GM21360 (cell line): ENCODE results near the gene RIMBP2.

Experiments
- ATAC-seq: cut with Tn5 transposase; IDR thresholded peaks from one replicate; pipeline ENCODE4 v1.9.1; 2021; ENCODE audit warnings: mild to moderate bottlenecking, moderate library complexity; ENCODE audit not compliant: unreplicated experiment

RIMBP2 gene

GRCh38 chr12:130639476-130640424, 76.3 kb downstream of the RIMBP2 start:
- ATAC-seq = no peak

- no peak for ATAC-seq
These were observed 79.7 kb downstream of the RIMBP2 start for GRCh38 chr12:130636370-130636769.

- ATAC-seq = no peak
These were observed 81.2 kb downstream of the RIMBP2 start for GRCh38 chr12:130634866-130635265.

GRCh38 chr12:130633771-130634170, 82.3 kb downstream of the RIMBP2 start:
- ATAC-seq = no peak

- no peak for ATAC-seq
These were observed 83.5 kb downstream of the RIMBP2 start for GRCh38 chr12:130632642-130633041.

- ATAC-seq = no peak
These were observed 87.8 kb downstream of the RIMBP2 start for GRCh38 chr12:130628304-130628703.

- ATAC-seq = no peak
These were observed 88.9 kb downstream of the RIMBP2 start for GRCh38 chr12:130627175-130627574.

- no peak for ATAC-seq
These were observed 89.5 kb downstream of the RIMBP2 start for GRCh38 chr12:130626601-130627000.

GRCh38 chr12:130625201-130625600, 90.9 kb downstream of the RIMBP2 start:
- ATAC-seq = no peak

GRCh38 chr12:130622803-130623202, 93.3 kb downstream of the RIMBP2 start:
- no peak for ATAC-seq

GRCh38 chr12:130621696-130622298, 94.3 kb downstream of the RIMBP2 start:
- no peak for ATAC-seq

GRCh38 chr12:130620756-130621155, 95.3 kb downstream of the RIMBP2 start:
- no peak for ATAC-seq

- no peak for ATAC-seq
These were observed 95.8 kb downstream of the RIMBP2 start for GRCh38 chr12:130620281-130620680.

- no peak for ATAC-seq
These were observed 96.6 kb downstream of the RIMBP2 start for GRCh38 chr12:130619385-130620001.

- no peak for ATAC-seq
These were observed 98.9 kb downstream of the RIMBP2 start for GRCh38 chr12:130617219-130617618.

- no peak for ATAC-seq
These were observed 100.2 kb downstream of the RIMBP2 start for GRCh38 chr12:130615861-130616345.

GRCh38 chr12:130614530-130614905, 101.6 kb downstream of the RIMBP2 start:
- ATAC-seq = no peak

- no peak for ATAC-seq
These were observed 102.1 kb downstream of the RIMBP2 start for GRCh38 chr12:130613831-130614529.

- no peak for ATAC-seq
These were observed 103.0 kb downstream of the RIMBP2 start for GRCh38 chr12:130613131-130613530.

GRCh38 chr12:130611026-130611905, 104.8 kb downstream of the RIMBP2 start:
- ATAC-seq = no peak
